HG03354 (cell line): ENCODE measurements around the gene RAB40C.

Source experiments
- ATAC-seq: cut with Tn5 transposase; IDR thresholded peaks from one replicate; pipeline ENCODE4 v1.9.1; 2021; ENCODE audit warnings: mild to moderate bottlenecking; ENCODE audit not compliant: unreplicated experiment, poor library complexity, severe bottlenecking

RAB40C gene

GRCh38 chr16:572865-573650 is 16.8 kb upstream of the RAB40C start:
- no peak for ATAC-seq

- ATAC-seq = no peak
Measured at GRCh38 chr16:574021-574760, 15.7 kb upstream of the RAB40C start.

- ATAC-seq = no peak
Measured at GRCh38 chr16:575354-576196, 14.3 kb upstream of the RAB40C start.

GRCh38 chr16:576197-576822 is 13.6 kb upstream of the RAB40C start:
- ATAC-seq = no peak

- no peak for ATAC-seq
Measured at GRCh38 chr16:576823-577201, 13.1 kb upstream of the RAB40C start.

GRCh38 chr16:577796-578195 is 12.1 kb upstream of the RAB40C start:
- ATAC-seq = no peak

GRCh38 chr16:578232-578869 is 11.5 kb upstream of the RAB40C start:
- ATAC-seq = no peak

GRCh38 chr16:578870-579405 is 10.9 kb upstream of the RAB40C start:
- ATAC-seq = no peak

- ATAC-seq = no peak
Measured at GRCh38 chr16:580141-580945, 9.5 kb upstream of the RAB40C start.

- ATAC-seq = no peak
Measured at GRCh38 chr16:580946-581498, 8.8 kb upstream of the RAB40C start.

- no peak for ATAC-seq
Measured at GRCh38 chr16:582218-582613, 7.7 kb upstream of the RAB40C start.

GRCh38 chr16:582614-583331 is 7.1 kb upstream of the RAB40C start:
- ATAC-seq = no peak

GRCh38 chr16:583470-583814 is 6.4 kb upstream of the RAB40C start:
- no peak for ATAC-seq

- ATAC-seq = no peak
Measured at GRCh38 chr16:583815-584591, 5.9 kb upstream of the RAB40C start.

- no peak for ATAC-seq
Measured at GRCh38 chr16:585351-585750, 4.5 kb upstream of the RAB40C start.

- no peak for ATAC-seq
Measured at GRCh38 chr16:586047-586644, 3.7 kb upstream of the RAB40C start.
